Stimulated activated CD4-positive, alpha-beta T cell treated with anti-CD3 and anti-CD28 coated beads, Interleukin-4, amount 100 ng/mL, for 24 hours (primary cell): ENCODE results near the gene SESN3.

Source experiments
- DNase-seq: peaks from one replicate; pipeline ENCODE4 v3.0.0-alpha.2; 2020

SESN3 gene

DNA sequence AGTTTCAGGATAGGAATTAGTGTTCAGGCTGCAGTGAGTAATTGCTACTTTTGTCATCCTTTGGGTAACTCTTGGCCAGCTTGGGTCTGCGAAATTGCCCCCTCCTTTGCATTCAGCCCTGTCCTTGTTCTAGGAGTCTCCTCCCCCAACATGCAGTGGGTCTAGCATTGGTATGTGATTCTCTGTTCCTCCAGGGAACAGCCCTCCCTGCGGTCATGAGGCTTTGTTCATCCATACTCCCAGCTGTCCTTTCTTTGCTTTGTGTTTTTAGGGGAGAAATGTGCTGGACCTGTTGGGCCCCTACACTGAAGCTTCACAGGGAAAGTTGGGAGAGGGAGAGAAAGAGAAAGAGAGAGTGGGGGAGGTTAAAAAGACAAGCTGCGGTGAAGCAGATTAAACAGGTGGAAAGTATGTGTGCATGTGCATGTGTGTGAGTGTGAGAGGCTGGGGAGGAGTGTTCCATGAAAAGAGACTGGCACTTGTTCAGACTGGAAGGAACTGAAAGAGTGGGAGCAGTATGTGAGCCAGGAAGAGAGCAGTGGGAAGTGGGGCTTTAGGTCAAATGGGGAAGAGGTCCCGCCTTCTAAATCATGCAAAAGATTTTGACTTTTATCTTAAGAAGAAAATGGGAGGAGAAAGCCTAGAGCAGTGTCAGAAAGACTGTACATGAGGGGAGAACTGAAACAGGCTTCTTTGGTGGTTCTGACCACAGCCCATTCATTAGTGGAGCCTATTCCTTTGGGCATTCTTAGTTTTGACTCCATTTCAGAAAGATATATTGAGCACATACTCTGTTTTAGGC is 17.9 kb upstream of the SESN3 start:
- DNase-seq, result no peak

DNA sequence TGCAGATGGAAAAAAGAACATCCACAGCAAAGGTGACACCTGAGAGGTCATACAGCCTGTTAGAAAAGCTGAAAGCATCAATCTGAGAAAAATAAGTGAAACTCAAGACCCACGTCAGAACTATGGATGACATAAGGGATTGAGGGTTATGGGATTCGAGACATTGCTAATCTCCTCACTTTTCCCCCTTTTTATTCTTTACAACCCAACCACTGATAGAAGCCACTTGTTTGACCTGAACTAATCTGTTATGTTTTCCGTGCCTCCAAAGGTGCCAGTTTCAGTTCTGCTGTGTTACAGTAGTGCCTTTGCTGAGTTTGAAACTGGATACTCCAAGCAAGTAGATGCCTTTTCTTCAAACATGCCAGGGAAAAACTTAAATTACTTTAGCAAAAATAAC is 16.9 kb upstream of the SESN3 start:
- DNase-seq, result no peak

DNA sequence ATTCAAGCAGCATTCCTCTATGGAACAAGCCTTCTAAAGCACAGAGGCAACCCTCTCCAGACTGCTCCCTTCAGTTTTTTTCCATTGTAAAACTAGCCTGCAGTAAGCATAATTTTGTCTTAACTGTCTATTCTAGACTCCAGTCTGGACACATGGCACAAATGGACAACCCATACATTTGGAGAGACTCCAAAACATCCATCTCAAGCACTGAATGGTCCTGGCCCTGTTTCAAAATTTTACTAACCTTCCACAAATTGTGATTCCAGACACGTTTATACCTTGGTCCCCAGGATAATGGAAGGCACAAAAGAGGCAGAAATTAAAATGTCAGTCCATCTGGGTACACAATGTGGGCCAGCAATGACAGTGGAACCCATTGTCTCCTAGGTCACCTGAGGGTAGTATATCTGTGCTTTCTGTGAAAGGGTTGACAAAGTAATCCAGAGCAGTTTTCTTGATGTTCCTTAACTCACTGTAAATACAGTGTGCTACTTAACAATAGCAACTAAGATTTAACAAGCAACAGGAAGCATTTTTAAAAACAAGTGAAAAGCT is 16.2 kb upstream of the SESN3 start:
- no peak for DNase-seq

DNA sequence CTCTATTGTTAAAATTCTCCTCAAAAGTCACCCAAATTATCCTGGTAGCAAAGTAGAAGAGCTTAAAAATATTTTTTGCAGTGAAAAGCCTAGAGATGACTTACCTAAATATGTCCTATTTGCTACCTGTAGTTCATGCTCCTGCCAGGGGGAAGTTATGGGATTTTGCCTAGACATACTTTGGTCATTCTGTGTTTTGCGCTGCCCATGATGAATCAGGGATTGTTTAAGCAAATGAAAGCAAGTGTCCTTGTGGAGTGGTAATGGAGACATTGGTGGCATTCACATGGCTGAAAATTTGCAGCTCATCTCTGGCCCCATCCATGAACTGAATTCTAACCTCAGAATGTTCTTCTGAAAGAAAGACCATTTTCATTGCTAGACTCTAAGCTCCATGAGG is 14.6 kb upstream of the SESN3 start:
- DNase-seq, result no peak

DNA sequence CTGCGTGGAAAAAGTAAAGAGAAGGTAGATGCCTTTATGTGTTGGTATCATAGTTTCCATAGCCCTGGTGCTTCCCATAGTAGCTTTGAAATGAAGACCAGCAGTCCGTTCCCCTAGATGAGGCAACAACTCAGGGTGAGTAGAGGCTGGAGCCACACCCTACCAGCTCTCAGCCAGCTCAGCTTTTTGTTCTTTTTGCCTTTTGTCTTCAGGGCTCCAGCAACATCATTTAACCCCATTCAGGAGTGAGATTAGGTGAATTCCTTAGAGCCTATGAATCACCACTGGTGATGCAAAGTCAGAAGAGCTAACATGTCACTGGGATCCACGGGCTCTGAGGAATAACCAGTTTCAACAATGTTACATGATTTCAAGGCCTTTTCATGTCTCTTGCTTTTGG is 14.0 kb upstream of the SESN3 start:
- no peak for DNase-seq

DNA sequence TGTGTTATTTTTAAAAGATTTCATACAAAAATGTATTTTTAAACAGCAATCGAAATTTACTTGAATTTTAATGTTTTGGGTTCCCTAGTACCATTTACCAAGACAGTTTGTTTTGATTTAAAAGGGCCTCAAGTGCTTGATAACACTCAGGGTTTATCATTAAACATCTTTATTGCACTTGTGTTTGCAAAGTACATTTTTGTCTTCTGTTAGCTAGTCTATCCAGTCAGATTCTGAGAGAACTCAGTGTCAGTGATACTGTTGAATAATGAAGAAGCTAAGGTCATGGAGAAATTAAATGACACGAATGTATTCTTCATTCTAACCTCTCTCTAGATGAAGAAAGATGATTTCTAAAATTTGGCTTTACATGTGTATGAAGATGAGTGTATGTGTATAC is 12.7 kb upstream of the SESN3 start:
- DNase-seq, result no peak

DNA sequence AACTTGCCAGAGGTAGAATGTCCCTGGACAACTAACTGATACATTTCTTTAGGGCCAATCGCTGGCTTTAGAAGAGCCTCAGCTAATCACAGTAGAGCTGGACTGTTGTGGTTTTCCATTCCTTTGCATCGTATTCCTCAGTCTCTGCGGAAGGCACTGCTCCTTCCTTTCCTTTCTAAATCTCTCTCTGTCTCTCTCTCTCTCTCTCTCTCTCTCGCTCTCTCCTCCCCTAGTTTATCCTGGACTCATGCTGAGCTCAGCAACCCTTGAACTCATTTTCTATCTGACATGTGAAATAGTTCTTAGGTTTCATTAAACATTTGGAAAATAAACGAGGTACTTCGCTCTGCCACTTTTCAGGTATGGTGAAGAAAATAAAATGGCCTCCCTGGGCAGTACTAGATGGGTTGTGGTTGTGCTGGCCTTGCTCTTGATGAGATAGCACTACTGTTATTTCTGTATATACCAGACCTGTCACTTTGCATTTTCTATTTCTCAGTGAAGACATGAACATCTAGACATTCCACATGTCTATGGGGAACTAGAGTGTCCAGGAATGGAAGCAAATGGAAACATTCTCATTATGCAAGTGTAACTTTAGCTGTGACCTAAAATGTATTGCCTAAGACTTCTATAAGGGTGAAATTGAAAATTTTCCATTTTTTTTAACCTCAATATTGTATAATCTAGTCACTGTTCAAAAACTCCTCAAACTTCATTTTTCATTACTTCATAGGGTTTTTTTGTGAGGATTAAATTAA is 12.0 kb upstream of the SESN3 start:
- DNase-seq, result no peak

DNA sequence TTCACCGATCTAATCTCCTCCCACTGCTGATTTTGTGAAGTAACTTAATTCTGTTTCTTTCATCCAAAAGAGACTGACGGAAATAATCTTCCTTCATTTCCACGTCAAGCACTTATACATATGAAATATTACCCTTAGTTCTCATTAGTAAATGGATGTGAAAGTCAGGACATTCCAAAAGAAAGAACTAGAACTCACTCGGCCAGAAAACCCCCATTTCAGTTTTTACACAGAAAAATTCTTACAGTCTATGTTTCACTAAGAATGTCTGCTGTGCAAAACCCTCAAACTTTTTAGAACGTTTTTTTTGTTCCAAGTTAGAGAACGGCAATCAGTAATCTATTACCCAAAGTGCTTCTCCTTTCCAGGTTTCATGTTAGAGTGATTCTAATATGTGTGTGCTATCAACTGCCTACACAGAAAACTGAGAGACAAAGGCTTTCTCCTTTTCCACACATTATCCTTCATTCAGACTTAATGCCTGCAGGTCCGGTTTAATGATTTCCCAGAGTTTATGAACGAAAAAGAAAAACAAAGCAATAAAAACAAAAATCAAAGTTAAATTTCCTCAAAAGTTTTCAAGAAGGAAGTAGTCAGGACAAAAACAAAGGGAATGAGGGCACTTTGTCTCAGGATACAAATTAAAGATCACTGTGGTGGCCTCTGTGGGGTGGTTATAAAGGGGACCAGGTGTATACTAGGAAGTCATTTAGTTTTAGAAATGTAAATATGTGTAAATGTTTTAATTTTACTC is 11.3 kb upstream of the SESN3 start:
- no peak for DNase-seq

DNA sequence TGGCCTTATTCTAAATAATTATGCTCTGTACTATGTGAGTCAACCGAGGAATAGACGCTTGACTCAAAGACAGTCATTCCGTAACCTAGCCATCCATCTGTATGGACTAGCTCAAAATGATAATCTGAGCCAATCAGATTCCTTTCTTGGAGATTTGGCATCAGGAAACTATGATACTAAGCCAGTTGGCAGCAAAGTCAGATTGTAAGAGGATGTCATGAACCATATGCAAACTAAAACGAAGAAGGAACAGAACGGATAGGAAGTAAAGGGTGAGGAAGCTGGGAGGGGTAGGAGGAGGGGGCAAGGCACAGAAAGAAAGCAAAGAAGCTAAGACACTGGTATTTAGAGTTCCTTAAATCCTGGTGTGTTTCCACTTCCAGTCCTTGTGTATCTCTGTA is 10.7 kb upstream of the SESN3 start:
- DNase-seq, result no peak

DNA sequence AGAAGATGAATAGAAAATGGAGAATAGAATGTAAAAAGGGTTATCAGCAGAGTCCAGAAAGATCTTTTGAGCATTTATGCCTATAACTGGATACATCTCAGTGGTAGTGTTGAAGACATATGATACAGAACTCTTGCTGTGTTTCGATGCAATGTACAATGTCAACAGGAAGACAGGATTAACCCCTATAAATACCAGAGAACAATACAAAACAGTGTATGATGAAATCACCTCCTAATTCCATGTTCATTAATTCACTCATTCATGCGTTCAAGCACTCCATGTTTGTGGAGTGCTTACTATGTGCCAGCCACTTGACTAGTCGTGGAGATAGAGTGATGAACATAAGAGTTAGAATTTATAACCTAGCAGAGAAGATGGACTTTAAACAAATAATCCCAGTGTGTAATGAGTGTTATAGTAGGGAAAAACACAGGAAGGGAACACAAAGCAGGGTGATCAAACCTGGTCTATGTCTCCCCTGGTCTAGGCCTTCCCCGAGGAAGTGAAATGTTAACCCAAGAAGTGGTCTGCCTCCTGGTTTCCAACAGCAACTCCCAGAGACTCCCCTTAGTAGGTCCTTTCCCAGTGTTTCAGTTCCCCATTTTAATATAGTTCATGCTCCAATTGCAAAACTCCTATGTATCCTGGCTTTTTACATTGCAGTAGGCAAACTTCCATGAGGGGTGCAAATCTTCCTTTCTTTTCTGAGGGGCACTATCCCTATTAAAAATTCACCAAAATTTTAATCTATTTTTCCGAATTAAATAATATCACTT is 9.1 kb upstream of the SESN3 start:
- DNase-seq, result no peak

DNA sequence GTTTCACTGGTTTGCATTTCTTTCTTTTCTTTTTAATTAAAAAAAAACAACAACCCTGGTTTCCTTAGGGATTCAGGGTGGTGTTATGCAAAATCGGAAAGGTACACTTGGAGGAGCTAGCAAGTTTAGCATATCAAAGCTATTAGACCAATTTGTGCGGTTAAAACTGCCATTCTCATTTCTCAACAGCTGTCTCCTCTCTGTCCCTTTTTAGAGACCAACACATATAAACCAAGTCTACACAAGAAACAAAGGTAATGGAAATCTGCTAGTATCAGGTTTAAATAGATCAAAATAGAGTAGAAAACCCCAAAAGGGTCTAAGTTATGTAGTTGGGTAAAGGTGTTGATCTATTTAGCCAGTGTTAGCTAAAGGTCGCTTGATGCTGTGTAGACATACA is 1.7 kb upstream of the SESN3 start:
- no peak for DNase-seq

DNA sequence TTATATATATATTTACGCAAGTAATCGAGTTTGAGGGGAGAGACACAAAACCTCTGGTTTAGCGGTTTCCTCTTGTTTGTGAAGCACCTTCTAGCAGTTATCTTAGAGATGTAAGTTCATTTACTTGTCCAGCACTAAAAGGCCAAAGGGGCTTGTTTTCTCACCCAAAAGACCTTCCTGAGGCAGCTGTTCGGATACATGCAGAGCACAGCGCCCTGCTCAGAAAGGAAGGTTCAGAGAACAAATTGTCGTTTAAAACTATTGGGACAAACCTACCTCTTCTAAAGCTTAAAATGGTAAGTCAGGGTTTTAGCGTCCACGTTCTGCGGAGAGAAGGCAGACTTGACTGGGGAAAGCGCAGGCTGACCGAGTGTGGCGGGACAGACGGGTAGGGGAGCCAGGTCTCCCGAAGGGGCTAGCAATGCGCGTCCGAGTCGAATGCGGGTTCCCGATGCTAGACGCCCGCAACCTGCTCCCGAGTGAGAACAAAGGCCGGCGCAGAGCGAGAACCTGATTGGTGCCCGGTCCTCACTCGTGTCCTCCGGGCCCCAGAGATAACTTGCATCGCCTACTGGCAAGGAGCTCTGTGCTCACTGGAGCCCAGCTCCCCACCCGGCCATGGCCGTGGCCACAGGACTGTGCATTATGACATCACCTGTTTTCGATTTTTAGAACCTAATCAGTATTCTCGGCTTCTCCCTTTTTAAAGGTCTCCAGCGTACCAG is 1.0 kb upstream of the SESN3 start:
- DNase-seq, result peak; percentile 73

DNA sequence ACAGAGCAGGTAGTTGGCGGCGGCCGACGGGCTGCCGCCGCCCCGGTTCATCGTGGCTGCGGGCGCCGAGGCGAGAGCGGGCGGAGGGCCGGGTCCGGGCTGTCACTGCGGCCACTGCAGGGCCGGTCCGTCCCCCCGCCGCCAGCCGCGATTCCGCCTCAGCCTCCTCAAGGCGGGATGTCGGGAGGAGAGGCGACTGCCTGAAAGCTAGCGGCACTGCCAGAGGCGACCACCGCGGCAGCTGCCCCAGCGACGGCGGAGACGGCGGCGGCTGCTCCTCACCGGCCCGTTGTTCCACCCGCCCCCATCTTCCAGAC is 234 bp downstream of the SESN3 start:
- no peak for DNase-seq

DNA sequence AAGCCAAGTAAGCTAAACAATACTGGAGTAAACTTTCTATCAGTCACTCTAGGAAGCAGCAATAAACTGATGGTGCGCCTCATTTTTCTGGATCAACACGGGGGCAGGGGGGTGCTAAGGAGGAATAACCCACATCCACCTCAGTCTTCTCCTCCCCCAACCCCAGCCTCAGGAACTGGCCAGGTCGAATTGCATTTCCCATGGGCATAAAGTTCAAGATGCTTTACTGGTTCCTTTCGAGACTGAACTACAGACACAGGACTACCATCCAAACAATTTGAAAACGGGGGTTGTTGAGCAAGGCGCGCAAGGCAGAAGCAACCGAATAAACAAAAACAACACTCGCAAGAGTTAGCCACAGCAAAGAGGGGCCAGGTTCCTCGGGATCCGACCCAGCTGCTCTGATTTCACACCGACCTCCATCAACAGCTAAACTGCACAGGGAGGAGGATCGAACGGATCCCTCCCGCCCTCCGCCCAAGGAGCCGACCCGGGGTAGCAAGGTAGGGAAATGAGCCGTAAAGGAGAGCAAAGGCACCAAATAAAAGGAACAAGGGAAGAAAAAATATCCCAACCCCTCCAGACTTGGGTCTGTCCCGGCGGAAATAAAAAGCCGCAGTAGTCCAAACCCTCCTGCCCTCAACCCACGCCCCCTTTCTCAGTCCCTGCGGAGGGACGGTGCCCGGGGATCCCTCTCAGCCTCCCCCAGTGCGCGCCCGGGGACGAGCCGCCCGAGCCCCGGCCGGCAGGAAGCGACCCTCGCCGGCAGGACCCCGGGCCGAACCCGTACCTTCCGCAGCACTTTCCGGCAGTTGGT is 801 bp downstream of the SESN3 start:
- DNase-seq, result peak; percentile 24

DNA sequence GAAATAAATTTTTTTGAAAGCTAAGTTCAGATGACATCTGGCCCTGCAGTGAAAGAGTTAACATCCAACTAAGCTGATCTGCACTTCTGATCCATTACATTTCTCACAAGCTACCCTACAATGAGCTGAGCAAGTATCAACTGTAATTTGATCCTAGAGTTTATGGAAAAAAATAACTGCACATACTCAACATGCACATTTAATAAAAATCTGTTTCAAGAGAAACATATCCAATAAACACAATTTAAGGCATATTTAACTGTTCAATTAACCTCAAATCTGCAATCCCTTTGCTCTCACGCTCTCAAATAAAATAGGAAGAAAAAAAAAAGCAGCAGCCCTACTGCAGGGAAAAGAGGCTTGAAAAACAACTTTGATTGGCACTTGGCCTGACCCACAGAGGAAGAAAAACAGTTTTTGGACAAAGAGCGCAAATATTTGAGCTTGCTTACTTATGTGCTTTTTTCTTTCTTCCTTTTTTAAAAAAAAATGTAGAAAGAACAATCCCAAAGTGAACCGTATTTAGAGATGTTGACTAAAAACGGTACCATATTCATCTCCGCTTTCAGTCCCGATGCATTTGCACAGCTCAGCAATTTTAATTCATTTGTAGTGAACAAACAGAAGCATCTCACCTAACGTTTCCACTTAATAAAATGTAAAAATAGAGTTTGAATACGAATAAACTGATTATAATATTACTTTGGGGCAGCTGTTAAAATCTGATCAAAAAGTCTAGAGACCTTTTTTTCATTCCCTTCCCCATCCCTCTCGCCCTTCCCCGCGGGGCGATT is 1.6 kb downstream of the SESN3 start:
- DNase-seq, result no peak

DNA sequence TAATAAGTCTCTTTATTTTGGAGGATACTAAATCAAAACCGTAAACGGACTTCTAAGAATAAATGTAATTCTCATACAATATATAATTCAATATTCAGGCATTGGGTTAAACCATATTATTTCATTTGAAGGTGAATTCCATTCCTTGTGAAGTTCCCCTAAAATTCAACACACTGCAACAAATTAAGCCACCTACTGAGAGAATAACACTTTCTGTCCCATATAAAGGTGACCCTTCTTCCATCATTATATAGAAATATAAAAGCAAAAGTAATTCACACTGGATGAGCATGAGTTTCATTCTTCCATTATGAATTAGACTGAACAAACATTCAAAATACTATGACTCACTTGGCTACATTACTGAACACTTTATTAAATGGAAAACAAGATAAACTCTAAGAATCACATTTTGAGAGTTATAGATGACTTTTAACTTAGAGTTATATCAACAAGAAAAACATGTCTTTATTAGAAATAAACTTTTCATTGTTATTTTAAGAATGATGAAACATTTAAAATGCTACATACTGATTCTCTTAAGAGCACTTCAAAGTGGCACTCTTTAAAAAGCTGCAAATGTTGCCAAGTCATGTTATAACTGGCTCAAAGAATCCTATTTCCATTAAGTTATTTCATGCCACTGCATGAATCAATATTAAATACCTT is 2.8 kb downstream of the SESN3 start:
- DNase-seq, result no peak

DNA sequence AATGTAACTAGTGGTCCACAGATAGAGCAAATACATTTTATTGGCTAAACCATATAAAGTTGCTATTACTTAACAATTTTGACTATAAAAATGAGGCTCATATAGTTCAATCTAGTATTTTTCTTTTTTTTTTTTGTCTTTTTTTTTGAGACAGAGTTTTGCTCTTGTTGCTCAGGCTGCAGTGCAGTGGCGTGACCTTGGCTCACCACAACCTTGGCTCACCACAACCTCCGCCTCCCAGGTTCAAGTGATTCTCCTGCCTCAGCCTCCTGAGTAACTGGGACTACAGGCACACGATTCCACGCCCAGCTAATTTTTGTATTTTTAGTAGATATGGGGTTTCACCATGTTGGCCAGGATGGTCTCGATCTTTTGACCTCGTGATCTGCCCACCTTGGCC is 3.9 kb downstream of the SESN3 start:
- peak; percentile 32 for DNase-seq

DNA sequence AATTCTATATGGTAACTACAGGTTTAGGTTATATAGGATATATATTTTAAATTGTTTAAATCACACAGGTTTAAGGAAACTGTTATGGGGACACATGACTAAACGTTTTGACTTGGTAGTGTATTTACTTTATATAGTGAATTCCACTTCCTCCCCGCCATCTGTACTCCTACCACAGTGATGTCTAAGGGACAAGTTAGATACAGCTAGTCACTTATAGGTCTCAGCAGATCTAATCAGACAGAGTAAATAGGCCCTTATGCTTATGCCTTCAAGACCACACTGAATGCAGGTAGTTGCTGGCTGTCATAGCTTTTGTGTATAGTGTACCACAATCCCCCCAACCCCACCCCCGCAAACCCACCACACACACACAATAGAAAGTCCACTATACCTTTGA is 8.2 kb downstream of the SESN3 start:
- DNase-seq, result no peak

DNA sequence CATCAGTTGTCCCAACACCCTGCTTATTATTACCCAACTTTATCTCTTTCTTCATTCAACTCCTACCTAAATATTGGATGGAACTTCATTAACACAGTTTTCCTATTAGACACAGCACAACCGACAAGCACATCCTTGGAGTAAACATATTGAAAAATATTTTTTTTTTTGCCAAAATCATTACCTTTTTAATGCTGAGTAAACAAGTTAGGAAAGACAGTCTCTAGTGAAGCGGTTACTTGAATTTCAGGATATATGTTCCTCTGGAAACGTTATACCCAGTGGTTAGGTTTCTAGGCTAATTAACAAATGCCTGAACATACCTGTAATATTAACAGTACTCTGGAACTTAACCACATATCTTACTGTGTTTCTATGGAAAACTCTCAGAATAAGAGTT is 11.4 kb downstream of the SESN3 start:
- DNase-seq, result no peak

DNA sequence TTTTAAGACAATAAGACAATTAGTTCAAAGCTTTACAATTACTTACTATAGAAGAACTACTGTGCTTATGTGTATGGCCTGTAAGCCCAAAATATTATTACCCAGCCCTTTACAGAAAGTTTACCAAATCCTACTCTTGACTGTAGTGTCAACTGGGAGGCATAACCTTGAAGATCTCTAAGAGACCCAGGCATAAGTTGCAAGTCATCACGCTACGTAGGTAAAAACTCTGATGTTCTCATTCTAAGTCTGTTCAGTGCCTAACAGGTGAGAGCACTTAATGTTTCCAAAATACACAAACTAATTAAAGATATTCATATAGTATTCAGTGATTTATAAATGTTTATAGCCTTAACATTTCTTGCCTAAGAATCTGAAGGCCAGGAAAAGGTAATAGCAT is 12.9 kb downstream of the SESN3 start:
- no peak for DNase-seq
